HG02885 (cell line): ENCODE measurements around the gene PIK3R2.
A peak's percentile ranks its signal among the peaks of the same experiment; 100 is the strongest.
"Not testable (repeated sequence)": the region's sequence is repeated elsewhere in the genome, so short reads cannot be mapped to it uniquely, and the experiment has no call there.

Experiments
- ATAC-seq: cut with Tn5 transposase; IDR thresholded peaks from one replicate; pipeline ENCODE4 v1.9.1; 2021; ENCODE audit warnings: mild to moderate bottlenecking; ENCODE audit not compliant: unreplicated experiment, poor library complexity

PIK3R2 gene

DNA sequence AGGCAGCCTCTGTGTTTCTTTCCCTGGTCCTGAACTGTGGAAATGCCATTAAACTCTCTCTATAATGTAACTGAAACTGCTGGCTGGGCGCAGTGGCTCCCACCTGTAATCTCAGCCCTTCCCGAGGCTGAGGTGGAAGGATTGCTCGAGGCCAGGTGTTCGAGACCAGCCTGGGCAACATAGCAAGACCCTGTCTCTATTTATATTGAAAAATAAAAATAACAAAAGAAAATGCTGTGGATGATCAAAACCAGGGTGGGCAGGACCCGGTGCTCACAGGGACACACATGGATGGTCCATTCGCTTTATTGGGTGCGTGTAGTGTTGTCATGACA, 43.5 kb downstream of the PIK3R2 start:
- no peak for ATAC-seq

DNA sequence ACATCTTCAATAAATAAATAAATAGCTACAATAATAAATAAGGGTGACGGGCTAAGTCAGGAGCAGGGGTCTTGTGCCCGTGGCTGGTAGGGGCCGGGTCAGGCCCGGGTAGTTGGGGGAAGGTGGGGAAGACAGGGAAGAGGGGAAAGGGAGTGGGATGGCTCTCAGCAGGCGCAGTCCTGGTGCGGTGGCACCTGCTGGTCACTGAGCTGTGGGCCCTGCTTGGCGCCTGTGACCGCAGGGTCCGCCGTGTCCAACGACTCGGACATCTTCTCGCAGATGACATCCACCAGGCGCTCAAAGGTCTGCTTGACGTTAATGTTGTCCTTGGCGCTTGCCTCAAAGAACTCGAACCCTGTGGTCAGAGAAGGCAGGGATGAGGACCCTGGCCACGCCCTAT, 44.3 kb downstream of the PIK3R2 start:
- no peak for ATAC-seq

DNA sequence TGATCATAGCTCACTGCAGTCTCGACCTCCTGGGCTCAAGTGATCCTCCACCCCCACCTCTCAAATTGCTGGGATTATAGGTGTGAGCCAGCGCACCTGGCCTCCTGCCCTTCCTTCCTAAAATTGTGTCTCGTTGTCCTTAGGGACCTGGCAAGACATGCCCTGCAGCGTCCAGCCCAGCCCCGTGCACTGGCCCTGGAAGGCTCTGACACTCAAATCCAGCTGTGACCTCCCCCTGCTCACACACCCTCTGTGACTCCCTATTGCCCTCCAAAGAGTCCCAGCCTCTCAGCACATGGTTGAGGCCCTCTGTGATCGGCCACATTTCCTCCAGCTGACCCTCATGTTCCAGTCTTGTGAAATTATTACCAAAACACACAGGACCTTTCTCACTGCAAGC, 45.0 kb downstream of the PIK3R2 start:
- ATAC-seq, result no peak

DNA sequence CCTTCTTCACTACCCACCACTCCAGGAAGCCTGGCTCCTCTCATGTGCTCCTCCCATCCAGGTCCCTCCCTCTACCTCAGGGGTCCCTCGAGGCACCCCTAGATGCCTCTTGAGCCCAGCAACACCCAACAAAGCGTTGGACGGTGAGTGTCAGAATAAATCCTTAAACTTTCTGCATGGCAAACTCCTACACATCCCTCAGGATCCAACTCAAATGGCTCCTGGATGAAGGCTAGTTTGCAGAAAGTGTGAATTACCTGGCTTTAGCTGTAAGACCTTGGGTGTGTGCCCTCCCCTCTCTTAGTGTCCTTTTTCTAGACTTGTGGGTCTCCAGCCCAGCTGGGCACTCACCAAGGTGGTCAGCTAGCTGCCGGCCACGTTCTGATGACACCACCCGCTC, 45.4 kb downstream of the PIK3R2 start:
- ATAC-seq, result no peak

DNA sequence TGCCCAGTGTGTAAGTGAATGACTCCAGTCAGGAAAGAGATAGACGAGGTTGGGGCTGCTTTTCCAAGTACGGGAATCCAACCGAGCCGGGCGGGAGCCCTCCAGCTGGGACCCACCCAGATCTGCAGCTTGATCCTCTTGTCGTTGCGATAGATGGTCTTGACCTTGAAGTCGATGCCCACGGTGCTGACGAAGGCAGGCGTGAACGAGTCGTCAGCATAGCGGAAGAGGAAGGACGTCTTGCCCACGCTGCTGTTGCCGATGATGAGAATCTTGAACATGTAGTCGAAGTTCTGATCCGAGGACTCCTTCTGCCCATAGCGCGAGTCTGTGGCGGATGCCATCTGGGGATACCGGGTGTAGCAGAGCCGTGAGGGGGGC, 49.4 kb downstream of the PIK3R2 start:
- no peak for ATAC-seq

DNA sequence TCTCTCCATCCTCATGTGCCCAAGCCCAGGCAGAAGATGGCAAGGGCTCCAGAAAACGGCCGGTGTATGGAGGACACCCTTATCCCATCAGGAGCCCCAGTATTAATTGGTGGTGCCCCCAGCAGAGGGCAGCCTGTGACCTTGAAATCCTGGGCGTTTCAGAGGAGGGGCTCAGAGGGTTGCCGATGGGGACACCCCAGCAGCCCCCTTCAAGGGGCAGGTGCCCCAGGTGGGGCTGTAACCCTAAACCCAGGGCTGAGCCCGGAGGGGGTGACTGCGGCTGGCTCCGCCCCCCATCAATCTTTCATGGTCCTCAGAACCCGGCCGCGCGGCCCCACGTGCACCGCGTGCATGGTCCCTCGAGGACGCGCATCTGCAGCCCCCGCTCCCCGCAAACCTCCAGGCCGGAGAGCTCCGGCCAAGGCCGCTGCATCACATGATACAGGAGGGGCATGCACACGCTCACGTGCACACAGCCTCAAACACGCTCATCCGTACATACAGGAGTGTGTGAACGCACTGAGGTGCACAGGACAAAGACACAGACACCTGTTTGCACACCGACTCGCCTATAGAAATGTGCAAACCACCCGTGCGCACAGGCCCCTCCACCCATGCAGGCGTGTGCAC, 49.9 kb downstream of the PIK3R2 start:
- no peak for ATAC-seq

DNA sequence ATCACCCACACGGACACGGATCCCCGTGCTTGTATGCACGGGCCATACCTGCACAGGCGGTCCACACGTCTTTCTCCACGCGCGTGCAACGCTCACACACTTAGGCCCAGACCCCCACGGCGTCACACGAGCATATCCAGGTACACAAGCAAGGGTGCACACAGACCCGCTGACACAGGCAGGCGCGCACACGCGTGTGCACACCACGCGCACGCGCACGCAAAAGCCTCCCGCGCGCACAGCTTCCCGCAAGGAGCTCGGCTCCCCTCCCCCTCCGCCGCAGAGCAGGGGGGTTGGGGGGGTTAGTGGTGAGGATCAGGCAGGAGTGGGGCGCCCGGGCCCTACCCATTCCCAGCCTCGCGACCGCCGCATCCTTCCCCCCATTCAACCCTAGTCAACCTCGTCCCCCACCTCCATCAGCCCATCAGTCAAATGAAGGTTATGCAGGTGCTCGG, 50.5 kb downstream of the PIK3R2 start:
- ATAC-seq, result no peak

DNA sequence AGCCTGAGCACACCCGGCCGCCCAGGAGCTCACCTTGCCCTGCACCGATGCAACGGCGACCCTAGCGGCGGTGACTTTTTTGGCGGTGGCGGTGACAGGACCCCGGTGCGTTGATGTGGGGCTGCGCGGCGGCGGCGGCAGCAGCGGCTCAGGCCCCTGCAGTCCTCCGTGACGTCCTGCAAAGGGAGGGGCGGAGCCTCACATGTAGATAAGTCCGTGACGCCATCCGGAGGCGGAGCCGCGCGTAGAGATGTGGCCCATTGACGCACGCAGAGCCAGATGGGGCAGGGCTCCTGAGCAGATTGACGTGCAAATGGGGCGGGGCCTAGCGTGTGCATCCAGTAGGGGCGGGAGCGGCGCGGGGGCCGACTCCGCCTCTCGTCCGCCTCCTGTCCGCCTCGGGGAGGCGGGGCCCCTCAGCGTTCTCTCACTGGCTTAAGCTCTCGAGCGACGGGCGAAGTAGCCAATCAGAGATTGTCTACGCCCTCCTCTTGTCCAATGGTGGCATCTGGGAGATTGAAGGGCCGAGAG, 51.0 kb downstream of the PIK3R2 start, which contains the start of gene RAB3A:
TSS of gene RAB3A (minus strand) at position 180 of the 531 bp plus-strand sequence. CDS start 1,302 bp downstream, outside the sequence.
- peak; percentile 89 for ATAC-seq

DNA sequence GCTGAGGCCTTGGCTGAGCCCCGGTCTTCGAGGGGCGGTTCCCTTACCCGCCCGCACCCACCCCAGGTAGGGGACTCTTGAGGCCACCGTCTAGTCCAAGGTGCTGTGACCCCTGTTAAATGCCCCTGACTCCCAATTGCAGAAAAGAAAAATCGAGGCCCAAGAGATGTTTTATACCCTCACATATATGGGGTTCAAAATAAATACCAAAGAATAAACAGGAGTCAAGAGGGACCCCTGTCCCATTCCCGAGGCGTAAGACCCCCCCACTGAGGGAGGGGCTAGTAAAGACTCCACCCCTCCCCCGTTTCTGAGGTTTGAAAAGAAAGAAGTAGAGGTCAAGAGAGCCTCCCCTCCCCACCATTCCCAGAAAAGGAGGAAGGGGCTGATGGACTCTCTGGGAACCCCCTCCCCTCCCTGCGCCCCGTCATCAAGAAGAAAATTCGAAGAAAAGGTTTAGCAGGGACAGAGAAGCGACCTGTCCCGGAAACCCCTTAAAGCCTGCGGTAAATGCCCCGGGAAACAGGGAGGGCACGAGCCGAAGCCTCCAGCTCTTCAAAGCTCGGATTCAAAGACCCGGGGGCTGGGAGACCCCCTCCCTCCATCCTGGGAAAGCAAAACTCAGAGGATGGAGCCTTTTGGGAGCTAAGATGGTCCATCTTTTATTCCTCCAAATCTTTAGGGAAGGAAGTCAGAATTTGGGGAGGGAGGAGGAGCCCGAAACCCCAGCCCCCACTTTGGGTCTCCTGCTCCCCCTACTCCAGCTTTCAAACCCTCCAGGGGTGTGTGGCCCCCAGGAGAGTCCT, 51.6 kb downstream of the PIK3R2 start:
- ATAC-seq, result peak; percentile 12

DNA sequence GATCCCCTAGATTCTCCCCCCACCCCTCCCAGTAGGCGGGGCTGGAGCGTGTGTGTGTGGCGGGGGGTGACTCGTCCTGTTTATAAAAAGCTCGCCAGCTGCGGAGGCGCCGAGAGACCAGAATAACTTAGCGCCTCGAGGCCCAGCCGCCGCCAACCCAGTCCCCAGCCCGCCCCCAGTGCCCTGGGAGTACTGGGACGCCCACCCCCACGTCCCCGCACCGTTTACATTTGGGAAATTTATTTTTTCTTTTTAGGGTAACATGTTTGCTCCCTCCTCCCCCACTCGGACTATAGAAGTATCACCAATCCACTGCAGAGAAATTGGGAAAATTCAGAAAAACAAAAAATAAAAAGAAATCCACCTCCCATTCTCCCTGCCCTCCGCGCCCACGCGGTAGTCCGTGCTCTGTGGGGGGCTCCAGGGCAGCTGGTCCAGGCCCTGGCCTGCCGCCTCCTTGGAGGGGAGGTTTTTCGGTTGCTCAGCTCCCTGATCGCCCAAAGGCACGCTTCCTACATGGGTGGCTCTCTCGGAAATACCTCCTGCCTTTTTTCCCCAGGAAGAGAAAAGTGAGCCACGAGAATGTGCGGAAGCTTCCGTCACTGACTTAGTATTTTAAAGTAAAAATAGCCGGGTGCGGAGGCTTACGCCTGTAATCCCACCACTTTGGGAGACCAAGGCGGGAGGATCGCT, 52.4 kb downstream of the PIK3R2 start:
- ATAC-seq, result no peak

DNA sequence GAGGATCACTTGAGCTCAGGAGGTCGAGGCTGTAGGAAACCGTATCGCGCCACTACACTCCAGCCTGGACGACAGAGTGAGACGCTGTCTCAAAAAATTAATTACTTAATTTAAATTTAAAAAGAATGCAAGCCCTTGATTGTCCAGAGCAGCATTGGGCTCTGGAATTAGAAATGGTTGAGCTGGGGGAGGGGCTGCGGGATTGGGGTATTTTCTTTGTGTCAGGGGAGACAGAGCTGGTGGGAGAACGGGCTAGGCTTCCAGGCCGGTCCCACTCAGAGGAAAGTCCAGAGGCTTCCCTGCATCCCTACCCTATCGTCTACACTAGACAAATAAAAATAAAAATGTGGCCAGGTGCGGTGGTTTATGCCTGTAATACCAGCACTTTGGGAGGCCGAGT, 53.1 kb downstream of the PIK3R2 start:
- no peak for ATAC-seq

DNA sequence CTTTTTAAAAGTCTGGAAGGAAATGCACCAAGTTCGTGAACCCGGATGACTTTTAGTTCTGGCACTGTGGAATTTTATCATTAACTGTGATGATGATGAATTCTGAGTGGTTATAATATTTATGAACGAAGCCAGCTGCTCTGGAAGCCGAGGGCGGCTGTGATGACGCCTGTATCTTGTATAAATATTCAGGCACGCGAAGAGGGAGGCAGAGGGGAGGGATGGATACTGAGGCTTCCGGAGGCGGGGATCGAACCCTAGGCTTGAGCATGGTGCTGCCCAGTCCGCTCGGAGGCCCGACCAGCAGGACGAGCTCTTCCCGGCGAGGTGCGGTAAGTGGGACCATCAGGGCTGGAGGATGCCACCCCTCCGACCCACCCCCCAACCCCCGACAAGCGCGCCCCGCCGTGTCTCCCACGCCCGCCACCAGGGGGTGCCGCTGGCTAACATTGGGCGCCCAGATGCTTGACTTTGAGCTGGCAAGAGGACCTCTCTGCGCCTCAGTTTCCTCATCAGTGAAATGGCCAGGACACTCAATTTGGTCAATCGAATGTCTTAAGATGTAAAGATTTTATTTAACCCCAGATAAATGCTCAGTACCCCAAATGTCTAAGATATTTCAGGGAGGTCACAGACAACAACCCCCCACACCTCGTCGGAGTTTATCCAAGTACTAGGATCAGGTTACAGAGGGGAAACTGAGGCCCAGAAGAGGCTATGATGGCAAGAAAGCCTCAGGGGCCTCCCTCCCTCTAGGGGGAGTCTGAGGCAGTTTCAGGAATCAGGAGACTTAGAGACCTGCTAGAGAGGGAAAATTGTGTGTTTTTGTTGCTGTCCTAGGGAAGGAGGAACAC, 55.4 kb downstream of the PIK3R2 start:
- ATAC-seq, result no peak

DNA sequence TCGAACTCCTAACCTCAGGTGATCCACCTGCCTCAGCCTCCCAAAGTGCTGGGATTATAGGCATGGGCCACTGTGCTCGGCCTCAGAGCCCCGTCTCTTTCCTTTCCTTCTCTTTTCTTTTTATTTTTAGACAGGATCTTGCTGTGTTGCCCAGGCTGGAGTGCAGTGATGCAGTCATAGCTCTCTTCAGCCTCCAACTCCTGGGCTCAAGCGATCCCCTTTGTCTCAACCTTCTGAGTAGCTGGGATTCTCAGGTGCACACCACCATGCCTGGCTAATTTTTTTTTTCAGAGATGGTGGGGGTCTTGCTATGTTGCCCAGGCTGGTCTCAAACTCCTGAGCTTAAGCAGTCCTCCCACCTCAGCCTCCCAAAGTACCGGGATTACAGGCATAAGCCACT, 56.9 kb downstream of the PIK3R2 start:
- not testable (repeated sequence) for ATAC-seq

DNA sequence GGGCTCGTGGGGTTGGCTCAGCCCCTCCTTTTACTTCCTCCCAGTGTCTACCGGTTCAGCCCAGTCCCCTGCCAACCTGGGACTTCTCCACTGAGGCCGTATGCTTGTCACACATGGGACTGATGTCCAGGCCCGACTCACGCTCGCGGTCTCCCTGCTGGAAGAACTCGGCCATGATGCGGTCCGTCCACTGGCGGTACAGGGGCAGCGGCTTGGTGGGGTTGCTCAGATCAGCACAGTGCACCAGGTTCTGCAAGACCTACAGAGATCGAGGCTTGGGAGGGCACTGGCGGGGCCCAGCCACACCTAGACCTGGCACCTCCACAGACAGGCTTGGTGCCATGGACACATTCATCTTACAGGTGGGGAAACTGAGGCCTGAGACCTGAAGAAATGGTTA, 58.7 kb downstream of the PIK3R2 start:
- no peak for ATAC-seq

DNA sequence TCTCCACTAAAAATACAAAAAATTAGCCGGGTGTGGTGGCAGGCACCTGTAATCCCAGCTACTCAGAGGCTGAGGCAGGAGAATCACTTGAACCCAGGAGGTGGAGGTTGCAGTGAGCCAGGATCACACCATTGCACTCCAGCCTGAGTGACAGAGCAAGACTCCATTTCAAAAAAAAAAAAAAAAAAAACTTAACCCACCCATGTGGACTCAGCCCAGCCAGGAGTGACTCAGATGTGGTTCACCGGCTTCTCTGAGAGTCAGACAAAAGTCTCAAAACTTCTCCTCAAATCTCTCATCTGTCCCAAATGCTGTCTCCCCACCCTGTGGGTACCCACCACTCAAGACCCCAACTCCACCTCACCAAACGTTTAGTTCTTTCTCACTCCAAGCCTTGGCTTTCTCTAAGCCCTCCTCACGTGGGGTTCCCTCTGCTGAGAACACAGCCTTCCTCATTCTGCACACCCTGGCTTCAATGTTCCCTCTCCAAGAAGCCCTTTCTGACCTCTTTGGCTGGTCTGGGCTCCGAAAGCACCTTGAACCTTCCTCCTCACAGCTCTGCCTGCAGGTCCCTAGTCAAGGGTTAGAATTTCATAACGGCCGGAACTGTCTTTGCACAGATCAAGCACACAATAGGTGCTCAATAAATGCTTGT, 61.9 kb downstream of the PIK3R2 start:
- no peak for ATAC-seq

DNA sequence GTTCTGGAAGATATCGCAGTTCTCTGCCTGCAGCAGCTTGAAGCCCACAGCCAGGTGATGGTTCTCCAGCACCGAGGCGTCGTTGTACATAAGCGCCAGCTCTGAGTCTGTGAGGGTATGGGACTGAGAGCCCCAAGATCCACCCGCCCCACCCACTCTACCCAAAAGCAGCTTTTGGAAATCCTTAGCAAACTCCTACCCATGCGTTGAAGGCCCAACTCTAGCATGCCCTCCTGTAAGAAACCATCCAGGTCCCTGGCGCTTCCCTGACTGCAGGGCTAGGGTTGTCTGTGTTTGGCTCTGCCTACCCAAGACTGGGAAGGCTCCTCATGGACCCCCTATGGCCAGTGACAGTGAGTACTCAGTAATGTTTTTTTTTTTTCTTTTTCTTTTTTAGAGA, 63.8 kb downstream of the PIK3R2 start:
- ATAC-seq, result no peak

DNA sequence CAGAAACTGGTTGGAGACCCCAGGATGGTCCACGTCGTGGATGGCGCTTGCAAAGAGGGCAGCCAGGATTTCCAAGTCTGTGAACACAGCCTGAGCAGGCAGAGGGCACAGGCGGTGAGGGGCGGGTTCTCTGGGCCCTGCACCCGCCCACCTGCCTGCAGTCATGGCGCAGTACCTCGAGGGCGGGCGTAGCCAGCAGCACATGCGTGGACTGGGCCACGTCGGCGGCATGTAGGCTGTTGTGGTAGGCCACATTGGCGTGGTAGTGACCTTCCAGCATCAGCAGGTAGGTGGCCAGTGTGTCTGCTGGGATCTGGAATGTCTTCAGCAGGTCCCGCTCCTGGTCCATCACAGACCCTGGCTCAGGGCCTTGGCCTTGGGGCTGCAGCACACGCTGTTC, 65.2 kb downstream of the PIK3R2 start:
- ATAC-seq, result no peak

DNA sequence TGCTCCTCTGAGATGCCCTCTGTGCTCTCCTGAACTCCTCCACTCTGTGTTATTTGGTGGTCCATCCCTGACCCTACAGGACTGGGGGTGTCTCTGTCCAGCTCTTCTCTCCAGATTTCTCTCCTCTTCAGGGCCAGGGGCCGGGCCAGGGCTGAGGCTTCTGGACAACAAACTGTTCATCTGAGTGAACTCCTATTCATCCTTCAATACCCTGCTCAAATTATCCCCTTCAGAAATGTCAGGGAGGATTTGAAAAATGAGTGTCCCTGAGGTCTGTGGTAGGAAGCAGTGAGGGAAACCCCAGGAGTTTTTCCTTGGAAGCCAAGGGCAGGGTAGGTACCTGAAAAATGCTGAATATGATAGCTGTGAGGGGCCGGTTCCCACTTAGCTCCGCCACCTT, 65.6 kb downstream of the PIK3R2 start:
- ATAC-seq, result no peak
